ENCODE data around the gene ATP5F1E. TPM values are rescaled to one million over a fixed set of nuclear protein-coding genes. Genes with fewer than 3 reads are reported as not detected.

Gene ATP5F1E
- total RNA-seq, 1 donor from 2014 or later, result 102 TPM

- H3K27ac Mint-ChIP-seq (ENCODE audit: unreplicated experiment), result no peak overlapping the region
- H3K4me1 Mint-ChIP-seq (ENCODE audit: unreplicated experiment), result peaks cover 21% of the 10 kb centered on the region
- no peaks in the 10 kb centered on the region for H3K27me3 Mint-ChIP-seq (ENCODE audit: unreplicated experiment)
- peak overlapping the region; percentile 58 for H3K4me3 Mint-ChIP-seq (ENCODE audit: unreplicated experiment)
- no peaks in the 10 kb centered on the region for H3K9me3 Mint-ChIP-seq (ENCODE audit: unreplicated experiment)
- no peak for DNase-seq (ENCODE audit: low spot score)
- no peak for TF ChIP-seq CTCF (IDR thresholded peaks at IDR 0.05; ENCODE audit: unreplicated experiment)
- H3K36me3 Mint-ChIP-seq (ENCODE audit: low read depth, unreplicated experiment), result peaks cover 22% of the 10 kb centered on the region
Measured at GRCh38 chr20:59040667-59041066, 8.5 kb upstream of the ATP5F1E start.

- Mint-ChIP-seq H3K9me3 (ENCODE audit: unreplicated experiment) (no peaks in the 10 kb centered on the region), H3K27me3 (ENCODE audit: unreplicated experiment) (no peaks in the 10 kb centered on the region), H3K4me3 (ENCODE audit: unreplicated experiment) (no peak overlapping the region), H3K27ac (ENCODE audit: unreplicated experiment) (no peak overlapping the region), H3K4me1 (ENCODE audit: unreplicated experiment) (peaks cover 21% of the 10 kb centered on the region), H3K36me3 (ENCODE audit: low read depth, unreplicated experiment) (peaks cover 26% of the 10 kb centered on the region)
- DNase-seq (ENCODE audit: low spot score), result no peak
- TF ChIP-seq CTCF (IDR thresholded peaks at IDR 0.05; ENCODE audit: unreplicated experiment), result no peak
Measured at GRCh38 chr20:59039233-59039632, 7.1 kb upstream of the ATP5F1E start.

GRCh38 chr20:59037386-59037785 lies 5.3 kb upstream of the ATP5F1E start:
- H3K9me3 Mint-ChIP-seq (ENCODE audit: unreplicated experiment), result no peaks in the 10 kb centered on the region
- no peak for TF ChIP-seq CTCF (IDR thresholded peaks at IDR 0.05; ENCODE audit: unreplicated experiment)
- no peak for DNase-seq (ENCODE audit: low spot score)
- H3K36me3 Mint-ChIP-seq (ENCODE audit: low read depth, unreplicated experiment), result peaks cover 23% of the 10 kb centered on the region
- H3K27me3 Mint-ChIP-seq (ENCODE audit: unreplicated experiment), result peaks cover 2% of the 10 kb centered on the region
- H3K4me1 Mint-ChIP-seq (ENCODE audit: unreplicated experiment), result peaks cover 18% of the 10 kb centered on the region
- H3K27ac Mint-ChIP-seq (ENCODE audit: unreplicated experiment), result no peak overlapping the region
- H3K4me3 Mint-ChIP-seq (ENCODE audit: unreplicated experiment), result no peak overlapping the region

DNA sequence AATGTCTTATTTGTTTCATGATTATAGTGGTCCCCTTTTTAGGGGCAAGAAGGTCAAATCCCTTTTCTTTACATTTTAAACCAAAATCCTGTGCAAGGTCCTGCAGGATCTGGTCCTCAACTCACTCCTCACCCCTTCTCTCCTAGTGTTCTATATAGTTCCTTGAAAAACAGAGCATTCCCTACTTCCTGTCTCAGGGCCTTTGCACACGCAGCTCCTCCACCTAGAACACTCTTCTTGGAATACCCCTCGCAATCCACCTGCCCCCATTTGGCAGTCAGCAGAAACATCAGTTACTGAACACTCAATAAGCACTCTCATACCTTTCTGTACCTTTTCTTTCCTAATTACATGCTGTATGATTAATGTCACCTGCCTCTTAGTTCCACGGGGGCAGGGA lies 3.2 kb upstream of the ATP5F1E start:
- peaks cover 2% of the 10 kb centered on the region for H3K27me3 Mint-ChIP-seq (ENCODE audit: unreplicated experiment)
- H3K4me3 Mint-ChIP-seq (ENCODE audit: unreplicated experiment), result peak overlapping the region; percentile 13
- no peaks in the 10 kb centered on the region for H3K9me3 Mint-ChIP-seq (ENCODE audit: unreplicated experiment)
- no peak for DNase-seq (ENCODE audit: low spot score)
- H3K36me3 Mint-ChIP-seq (ENCODE audit: low read depth, unreplicated experiment), result peaks cover 23% of the 10 kb centered on the region
- peaks cover 16% of the 10 kb centered on the region for H3K4me1 Mint-ChIP-seq (ENCODE audit: unreplicated experiment)
- no peak overlapping the region for H3K27ac Mint-ChIP-seq (ENCODE audit: unreplicated experiment)
- no peak for TF ChIP-seq CTCF (IDR thresholded peaks at IDR 0.05; ENCODE audit: unreplicated experiment)

GRCh38 chr20:59033616-59034165 lies 1.6 kb upstream of the ATP5F1E start:
- Mint-ChIP-seq H3K4me3 (ENCODE audit: unreplicated experiment) (peak overlapping the region; percentile 69), H3K27me3 (ENCODE audit: unreplicated experiment) (peaks cover 2% of the 10 kb centered on the region), H3K36me3 (ENCODE audit: low read depth, unreplicated experiment) (peaks cover 34% of the 10 kb centered on the region), H3K4me1 (ENCODE audit: unreplicated experiment) (peaks cover 25% of the 10 kb centered on the region), H3K27ac (ENCODE audit: unreplicated experiment) (no peak overlapping the region), H3K9me3 (ENCODE audit: unreplicated experiment) (no peaks in the 10 kb centered on the region)
- no peak for DNase-seq (ENCODE audit: low spot score)
- no peak for TF ChIP-seq CTCF (IDR thresholded peaks at IDR 0.05; ENCODE audit: unreplicated experiment)
